Measurements from ENCODE around the gene HNRNPH1.
A peak's percentile ranks its signal among the peaks of the same experiment; 100 is the strongest.

The HNRNPH1 gene

GRCh38 chr5:179603308-179603707 is 20.2 kb downstream of the HNRNPH1 start:
- DNase-seq: no peak

DNA sequence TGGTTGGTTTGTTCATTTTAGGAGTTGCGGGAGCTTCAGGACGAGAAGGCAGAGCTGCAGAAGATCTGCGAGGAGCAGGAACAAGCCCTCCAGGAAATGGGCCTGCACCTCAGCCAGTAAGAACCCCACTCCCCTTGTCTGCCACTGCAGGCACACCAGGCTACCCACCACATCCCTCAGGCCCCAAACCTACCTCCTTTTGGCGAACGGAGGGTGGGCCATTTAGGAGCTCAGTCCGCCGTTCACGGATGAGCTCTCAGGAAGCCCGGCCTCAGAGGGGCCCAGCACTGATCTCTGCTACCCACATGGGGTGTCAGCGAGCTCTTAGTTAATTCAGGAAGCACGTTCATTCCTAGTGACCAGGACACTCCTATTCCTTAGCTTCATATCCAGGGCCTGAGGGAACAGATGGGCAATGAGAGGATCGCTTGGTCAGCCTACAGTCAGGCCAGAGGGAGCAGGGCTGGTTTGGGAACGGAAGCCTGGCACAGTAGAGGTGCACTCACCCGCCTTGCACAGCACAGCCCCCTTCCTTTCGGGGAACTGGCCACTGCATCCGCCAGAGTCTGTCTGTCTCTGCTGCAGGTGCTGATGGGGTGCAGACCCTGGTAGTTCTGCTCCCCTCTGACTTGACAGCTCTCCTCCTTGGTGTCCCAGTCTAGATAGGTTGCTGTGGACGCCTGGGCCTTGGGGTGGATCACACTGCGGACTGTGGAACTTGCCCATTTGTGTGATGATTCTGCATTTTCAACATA is 21.4 kb downstream of the HNRNPH1 start:
- DNase-seq: no peak

DNA sequence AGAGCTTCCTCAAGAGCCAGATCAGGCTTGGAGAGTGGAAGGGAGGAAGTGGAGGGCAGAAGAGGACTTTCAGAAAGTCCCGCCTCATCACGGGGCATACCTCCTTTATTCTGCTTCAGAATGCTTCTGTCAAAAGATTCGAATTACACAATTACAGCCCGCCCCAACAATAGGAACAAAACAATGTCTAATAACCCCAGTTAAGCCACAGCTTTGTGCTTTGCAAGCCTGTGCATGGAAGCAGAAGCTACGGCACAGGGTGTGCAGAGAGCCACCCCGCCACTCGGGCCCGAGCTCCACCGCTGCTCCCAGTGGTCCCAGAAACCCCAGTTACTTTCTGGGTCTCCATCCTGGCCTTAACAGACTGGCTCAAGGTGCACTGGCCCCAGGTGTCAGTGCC is 23.5 kb downstream of the HNRNPH1 start:
- no peak for DNase-seq

GRCh38 chr5:179599566-179599965 is 23.9 kb downstream of the HNRNPH1 start:
- DNase-seq: no peak

GRCh38 chr5:179599100-179599499 is 24.4 kb downstream of the HNRNPH1 start:
- DNase-seq: no peak

- DNase-seq: peak; percentile 66
Observed at GRCh38 chr5:179596421-179596820, 27.1 kb downstream of the HNRNPH1 start.

GRCh38 chr5:179595916-179596315 is 27.6 kb downstream of the HNRNPH1 start:
- DNase-seq: no peak

- no peak for DNase-seq
Observed at GRCh38 chr5:179588166-179588565, 35.3 kb downstream of the HNRNPH1 start.

DNA sequence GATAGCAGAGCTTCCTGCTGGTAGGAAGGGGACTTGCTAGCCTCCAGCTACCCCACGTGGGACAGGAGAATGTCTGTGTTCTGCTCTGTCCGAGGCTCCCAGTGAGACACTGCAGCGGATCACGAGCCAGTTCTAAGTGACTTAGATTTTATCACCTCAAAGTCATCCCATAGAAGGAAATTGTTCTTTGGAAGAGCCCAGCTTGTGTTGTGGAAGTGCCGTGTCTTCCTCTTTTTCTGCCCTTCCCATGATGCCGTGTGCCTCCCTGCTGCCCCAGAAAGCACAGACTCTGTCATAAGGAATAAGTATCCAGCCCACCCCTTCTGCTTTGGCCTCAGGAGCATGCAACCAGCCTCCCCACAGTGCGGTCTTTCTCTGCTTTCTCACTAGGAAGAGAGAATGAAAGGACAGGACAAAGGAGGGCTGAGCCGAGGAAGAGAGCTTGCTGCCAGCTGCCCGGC is 37.5 kb downstream of the HNRNPH1 start:
- no peak for DNase-seq

DNA sequence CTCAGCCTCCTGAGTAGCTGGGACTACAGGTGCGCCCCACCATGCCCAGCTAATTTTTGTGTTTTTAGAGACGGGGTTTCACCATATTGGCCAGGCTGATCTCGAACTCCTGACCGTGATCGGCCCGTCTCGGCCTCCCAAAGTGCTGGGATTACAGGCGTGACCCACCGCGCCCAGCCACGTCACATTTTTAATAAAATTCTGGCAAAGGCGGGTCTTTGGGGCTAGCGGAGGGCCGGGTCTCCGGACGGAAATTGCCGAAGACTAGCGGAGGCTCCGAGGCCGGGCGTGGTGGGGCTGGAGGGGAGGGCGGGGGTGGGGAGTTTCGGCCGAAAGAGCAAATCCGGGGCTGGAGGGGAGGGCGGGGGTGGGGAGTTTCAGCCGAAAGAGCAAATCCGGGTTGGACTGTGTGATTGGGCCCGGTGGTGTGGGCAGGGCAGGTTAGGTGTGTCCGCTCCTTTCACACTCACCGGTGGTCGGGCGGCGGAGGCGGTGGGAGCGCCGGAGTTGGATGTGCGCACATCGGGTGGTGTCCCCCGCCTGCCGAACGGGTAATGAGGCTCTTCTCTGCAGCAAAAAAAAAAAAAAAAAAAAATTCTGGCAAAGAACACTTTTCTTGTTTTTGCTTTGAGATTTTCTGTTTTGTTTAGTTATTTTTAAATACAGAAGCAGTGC is 46.0 kb downstream of the HNRNPH1 start:
- DNase-seq: no peak

- DNase-seq: no peak
Observed at GRCh38 chr5:179572386-179572785, 51.1 kb downstream of the HNRNPH1 start.

GRCh38 chr5:179568721-179569120 is 54.8 kb downstream of the HNRNPH1 start:
- no peak for DNase-seq

DNA sequence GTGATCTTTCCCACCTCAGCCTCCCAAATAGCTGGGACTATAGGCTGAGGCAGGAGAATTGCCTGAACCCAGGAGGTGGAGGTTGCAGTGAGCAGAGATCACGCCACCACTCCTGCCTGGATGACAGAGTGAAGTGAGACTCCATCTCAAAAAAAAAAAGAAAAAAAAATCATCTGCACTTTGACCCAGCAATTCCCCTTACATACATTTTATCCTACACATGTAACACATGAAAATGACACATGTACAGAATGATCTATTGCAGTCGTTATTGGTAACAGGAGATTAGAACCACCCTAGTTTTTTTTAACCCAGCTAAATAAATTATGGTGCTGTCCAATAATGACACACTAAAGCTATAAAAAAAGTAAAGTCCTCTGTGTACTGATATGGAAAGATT is 58.9 kb downstream of the HNRNPH1 start:
- DNase-seq: no peak

Data from NCI-H2107 (cell line).